ENCODE results near the gene TYW5. TPM values are rescaled to one million over a fixed set of nuclear protein-coding genes. Genes with fewer than 3 reads are reported as not detected.

The TYW5 gene
- total RNA-seq, 1 donor from 2014 or later = 10.2 TPM

- intact Hi-C loops (cut with micrococcal nuclease) = no loop called here
Measured at GRCh38 chr2:199975273-199975895, 20.1 kb upstream of the TYW5 start.

DNA sequence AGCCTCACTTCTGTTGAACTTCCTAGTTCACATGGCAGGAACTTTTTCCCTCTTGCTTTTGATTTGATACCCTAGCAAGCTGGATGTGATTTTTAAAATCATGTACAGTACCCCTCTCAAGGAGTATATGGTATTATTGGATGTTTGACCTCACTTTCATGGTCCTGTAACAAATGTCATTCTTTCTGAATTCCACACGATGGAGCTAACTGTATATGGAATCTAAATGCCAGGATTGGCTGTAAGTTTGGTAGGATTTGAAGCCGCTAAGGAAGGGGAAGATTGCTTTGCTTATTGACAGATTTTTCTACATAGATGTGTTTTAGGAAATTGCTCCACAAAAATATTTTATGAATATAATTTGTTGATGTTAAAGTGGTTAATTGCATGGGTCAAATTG is 18.4 kb upstream of the TYW5 start:
- intact Hi-C loops (cut with micrococcal nuclease) = no loop called here

GRCh38 chr2:199972088-199972626 is 16.9 kb upstream of the TYW5 start:
- intact Hi-C loops (cut with micrococcal nuclease) = no loop called here

GRCh38 chr2:199968126-199968525 is 12.8 kb upstream of the TYW5 start:
- intact Hi-C loops (cut with micrococcal nuclease) = no loop called here

DNA sequence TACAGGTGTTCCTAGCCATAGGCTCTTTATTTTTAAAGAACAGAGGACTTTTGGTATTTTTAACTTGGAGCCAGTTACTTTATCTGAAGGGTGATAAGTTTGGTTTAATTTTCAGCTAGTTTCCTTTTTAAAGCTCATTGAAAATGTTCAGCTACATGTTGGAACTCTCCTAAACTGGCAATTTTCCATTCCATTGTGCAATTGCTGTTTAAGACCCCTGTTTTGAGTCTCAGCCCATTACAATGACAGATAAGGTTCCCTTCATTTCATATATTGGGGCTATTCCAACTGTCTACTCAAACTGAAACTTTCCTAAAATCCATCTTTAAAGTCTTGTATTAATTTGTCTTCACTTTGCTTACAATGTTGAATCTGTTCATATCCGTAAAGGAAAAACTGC is 11.7 kb upstream of the TYW5 start:
- intact Hi-C loops (cut with micrococcal nuclease) = no loop called here

GRCh38 chr2:199966405-199966804 is 11.1 kb upstream of the TYW5 start:
- intact Hi-C loops (cut with micrococcal nuclease) = no loop called here

DNA sequence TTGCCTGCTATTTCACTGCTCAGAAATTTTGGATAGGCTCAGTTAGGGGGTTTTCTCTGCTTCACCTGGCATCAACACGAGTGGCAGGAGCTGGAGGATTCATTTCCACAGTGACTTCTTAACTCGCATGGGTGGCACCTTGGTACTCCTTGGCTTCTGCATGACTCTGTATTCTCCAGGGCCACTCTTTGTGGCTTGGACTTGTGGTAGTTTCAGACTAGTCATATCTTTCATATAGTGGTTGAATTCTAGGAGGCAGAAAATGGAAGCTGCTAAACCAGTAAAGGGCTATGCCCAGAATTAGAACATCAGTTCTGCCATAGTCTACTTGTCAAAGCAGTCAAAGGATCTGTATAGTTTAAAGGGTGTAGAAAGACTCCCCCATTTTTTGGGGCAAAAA is 6.9 kb upstream of the TYW5 start:
- intact Hi-C loops (cut with micrococcal nuclease) = no loop called here

DNA sequence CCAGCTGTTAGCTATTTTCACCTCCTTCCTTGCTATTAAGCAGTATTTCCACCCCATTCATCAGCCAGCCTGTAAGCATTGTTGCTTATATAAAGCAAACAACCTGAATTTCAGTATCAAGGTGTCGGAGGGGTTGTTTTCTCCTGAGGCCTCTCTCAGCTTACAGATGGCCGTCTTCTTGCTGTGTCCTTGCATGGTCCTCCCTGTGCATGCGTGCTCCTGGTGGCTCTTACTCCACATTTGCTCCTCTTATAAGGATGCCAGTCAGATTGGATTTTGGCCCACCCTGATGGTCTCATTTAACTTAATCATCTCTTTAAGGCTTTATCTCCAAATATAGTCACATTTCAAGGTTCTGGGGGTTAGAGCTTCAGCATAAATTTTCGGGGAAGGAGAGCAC is 2.7 kb upstream of the TYW5 start:
- intact Hi-C loops (cut with micrococcal nuclease) = loop anchor here (10.0 kb wide), 2 partner anchors 857 to 907 kb away; partner anchors contain the start of genes BZW1 and CLK1

GRCh38 chr2:199956062-199956380 is 730 bp upstream of the TYW5 start:
- intact Hi-C loops (cut with micrococcal nuclease) = loop anchor here (10.0 kb wide), 2 partner anchors 859 to 909 kb away; partner anchors contain the start of genes BZW1 and CLK1

- intact Hi-C loops (cut with micrococcal nuclease) = loop anchor here (1.0 to 10.0 kb wide), 6 partner anchors 26 to 910 kb away; partner anchors contain the start of genes BZW1, C2orf69, CLK1 and KCTD18
Measured at GRCh38 chr2:199955007-199955338, 318 bp downstream of the TYW5 start.

GRCh38 chr2:199951023-199951422 is 4.3 kb downstream of the TYW5 start:
- intact Hi-C loops (cut with micrococcal nuclease) = loop anchor here (10.0 kb wide), 2 partner anchors 864 to 914 kb away; partner anchors contain the start of genes BZW1 and CLK1

DNA sequence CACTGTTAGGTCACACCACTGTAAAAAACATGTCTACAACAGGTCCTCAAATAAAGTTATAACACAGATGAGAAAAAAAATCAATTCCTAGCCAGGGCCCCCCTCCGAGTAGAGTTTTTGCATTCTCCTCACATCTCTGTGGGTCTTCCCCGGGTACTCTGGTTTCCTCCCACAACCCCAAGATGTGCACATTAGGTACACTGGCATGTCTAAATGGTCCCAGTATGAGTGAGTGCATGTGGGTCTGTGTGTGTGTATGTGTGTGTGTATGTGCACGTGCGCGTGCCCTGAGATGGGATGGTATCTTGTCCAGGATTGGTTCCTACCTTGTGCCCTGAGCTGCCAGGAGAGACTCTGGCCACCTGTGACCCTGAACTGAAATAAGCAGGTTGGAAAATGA is 4.9 kb downstream of the TYW5 start:
- intact Hi-C loops (cut with micrococcal nuclease) = loop anchor here (10.0 kb wide), 2 partner anchors 864 to 914 kb away; partner anchors contain the start of genes BZW1 and CLK1

GRCh38 chr2:199946836-199947235 is 8.5 kb downstream of the TYW5 start:
- intact Hi-C loops (cut with micrococcal nuclease) = no loop called here

DNA sequence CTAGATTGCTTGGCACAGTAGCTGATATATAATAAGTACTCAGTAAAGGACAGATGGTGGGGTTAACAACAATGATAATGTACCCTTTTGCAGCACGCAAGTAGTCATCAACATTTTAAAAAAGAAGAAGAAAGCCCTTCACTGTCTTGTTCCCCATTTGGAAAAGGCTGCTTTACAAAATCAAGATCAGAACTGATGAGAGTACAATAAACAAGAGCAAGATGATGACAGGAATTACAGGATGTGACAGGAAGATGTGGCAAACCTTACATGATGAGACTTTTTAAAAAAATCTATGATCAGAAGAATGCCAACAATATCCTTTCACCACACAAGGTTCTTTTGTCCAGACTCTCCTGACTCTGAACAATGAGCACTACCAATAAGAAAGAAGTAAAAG is 9.1 kb downstream of the TYW5 start:
- intact Hi-C loops (cut with micrococcal nuclease) = no loop called here

GRCh38 chr2:199943373-199943772 is 11.9 kb downstream of the TYW5 start:
- intact Hi-C loops (cut with micrococcal nuclease) = no loop called here

DNA sequence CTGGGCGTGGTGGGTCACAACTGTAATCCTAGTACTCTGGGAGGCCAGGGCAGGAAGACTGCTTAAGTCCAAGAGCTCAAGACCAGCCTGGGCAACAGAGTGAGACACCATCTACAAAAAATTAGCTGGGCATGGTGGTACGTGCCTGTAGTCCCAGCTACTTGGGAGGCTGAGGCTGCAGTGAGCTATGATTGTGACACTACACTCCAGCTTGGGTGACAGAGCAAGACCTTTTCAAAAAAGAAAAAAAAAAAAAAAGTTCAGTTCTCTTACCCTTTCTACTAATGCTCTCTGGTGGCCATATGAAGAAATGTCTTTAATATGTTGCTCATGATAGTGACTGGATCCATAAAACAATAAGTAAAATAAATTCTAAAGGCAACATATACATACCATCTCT is 14.9 kb downstream of the TYW5 start:
- intact Hi-C loops (cut with micrococcal nuclease) = loop anchor here (1.0 kb wide), 1 partner anchor 235 kb away; no protein-coding TSS in a partner anchor

- intact Hi-C loops (cut with micrococcal nuclease) = loop anchor here (1.0 kb wide), 1 partner anchor 22 kb away; no protein-coding TSS in a partner anchor
Measured at GRCh38 chr2:199936554-199936953, 18.7 kb downstream of the TYW5 start.

- intact Hi-C loops (cut with micrococcal nuclease) = no loop called here
Measured at GRCh38 chr2:199933466-199933865, 21.8 kb downstream of the TYW5 start.

DNA sequence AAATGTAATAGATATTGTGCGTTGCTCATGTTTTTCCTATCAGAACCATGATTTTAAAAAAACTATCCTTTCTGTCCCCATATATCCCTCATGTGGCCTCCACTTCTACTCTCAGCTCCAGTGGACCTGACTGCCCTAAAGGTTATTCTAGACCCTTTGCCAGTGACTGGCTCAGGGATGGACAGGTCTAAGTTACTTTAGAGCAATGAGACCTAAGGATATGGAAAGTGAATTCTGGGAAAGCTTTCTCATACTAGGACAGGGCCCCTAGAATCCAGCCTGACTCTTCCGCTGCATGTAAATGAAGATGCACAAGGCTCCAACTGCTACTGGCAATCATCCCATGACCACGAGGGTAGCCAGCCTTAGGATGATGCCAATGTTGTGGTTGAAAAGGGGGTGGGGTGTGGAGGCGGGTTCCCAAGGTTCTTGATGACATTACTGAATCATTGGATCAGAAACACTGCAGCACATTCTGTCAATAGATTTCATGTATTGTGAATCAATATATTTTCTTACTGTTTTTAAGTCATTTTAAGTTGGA is 22.9 kb downstream of the TYW5 start:
- intact Hi-C loops (cut with micrococcal nuclease) = no loop called here

- intact Hi-C loops (cut with micrococcal nuclease) = loop anchor here (1.0 kb wide), 1 partner anchor 26 kb away; the partner anchor contains the start of genes MAIP1 and TYW5
Measured at GRCh38 chr2:199929262-199929661, 26.0 kb downstream of the TYW5 start.

DNA sequence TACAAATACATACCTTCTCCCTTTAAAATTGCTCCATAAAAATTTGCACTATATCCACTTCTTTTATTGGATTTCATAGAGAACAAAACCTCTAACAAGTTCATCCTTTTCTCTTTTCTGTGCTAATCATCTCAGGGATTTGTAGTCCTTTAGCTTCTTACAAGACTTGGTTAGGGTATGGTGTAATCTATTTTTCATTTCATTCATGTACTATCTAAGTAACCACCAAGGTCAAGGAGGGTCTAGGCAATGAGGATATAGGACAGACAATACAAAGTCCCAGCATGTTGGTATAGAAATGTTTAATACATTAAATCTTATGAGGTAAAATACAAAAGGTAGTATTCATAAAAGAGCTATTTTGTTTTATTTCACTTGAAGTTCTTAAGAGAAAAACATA is 26.7 kb downstream of the TYW5 start:
- intact Hi-C loops (cut with micrococcal nuclease) = loop anchor here (1.0 kb wide), 1 partner anchor 27 kb away; the partner anchor contains the start of genes MAIP1 and TYW5

GRCh38 chr2:199928226-199928625 is 27.1 kb downstream of the TYW5 start:
- intact Hi-C loops (cut with micrococcal nuclease) = no loop called here

DNA sequence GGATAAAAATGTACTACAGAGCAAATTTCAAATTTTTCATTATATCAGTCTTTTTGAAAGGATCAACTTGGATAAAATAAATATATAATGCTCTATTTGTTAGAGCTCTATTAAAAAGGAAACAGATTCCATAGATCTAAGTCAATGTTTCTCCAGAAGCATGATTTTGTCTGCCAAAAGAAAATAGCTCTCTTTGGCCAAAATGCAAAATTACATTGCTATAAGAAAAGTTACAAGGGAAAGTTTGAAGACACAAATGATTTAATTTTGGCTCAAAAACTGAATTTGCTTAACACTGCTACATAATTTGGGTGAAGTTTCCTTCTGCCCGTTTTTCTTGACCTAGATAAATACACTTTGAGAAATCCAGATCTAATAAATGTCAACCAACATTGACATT is 28.5 kb downstream of the TYW5 start:
- intact Hi-C loops (cut with micrococcal nuclease) = no loop called here

Measured in T-helper 2 cell treated with Interferon-gamma antibody and Interleukin-4, amounts not matched to agents 100 ng/mL and 5 ng/mL, for 36 hours (primary cell).